Hepatic stellate cell (primary cell): ENCODE data around the gene KLHL29.
A peak's percentile ranks its signal among the peaks of the same experiment; 100 is the strongest.

Source experiments
- DNase-seq: peaks from one replicate; pipeline ENCODE4 v3.0.0; 2011; ENCODE audit warnings: low spot score

KLHL29 gene

GRCh38 chr2:23494286-23494685 is 109.3 kb downstream of the KLHL29 start:
- DNase-seq: no peak

GRCh38 chr2:23495661-23496114 is 110.7 kb downstream of the KLHL29 start:
- DNase-seq: no peak

- DNase-seq: no peak
Measured at GRCh38 chr2:23496456-23496855, 111.5 kb downstream of the KLHL29 start.

DNA sequence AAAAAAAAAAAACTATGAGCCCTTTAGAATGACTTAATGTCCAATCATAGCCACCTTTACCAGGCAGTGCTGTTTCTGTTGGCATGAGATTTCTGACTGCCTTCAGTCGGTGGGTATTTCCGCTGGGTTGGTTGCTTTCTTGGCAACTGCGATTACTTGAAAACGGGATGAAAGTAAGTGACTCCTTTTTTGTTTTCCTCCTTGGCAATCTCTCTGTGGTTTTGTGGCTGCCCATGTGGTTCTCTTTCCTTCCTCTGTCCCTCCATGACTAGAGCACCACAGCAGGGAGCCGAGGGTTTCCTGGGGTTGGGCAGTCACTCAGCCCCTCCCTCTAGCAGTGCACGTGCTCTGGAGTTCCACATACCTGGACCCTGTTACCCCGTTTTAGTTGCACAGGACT is 112.1 kb downstream of the KLHL29 start:
- no peak for DNase-seq

- DNase-seq: no peak
Measured at GRCh38 chr2:23497536-23497935, 112.6 kb downstream of the KLHL29 start.

GRCh38 chr2:23498943-23499342 is 114.0 kb downstream of the KLHL29 start:
- peak; percentile 38 for DNase-seq

- DNase-seq: no peak
Measured at GRCh38 chr2:23499439-23499838, 114.5 kb downstream of the KLHL29 start.

GRCh38 chr2:23500836-23501235 is 115.9 kb downstream of the KLHL29 start:
- DNase-seq: no peak

GRCh38 chr2:23502096-23502495 is 117.1 kb downstream of the KLHL29 start:
- no peak for DNase-seq

DNA sequence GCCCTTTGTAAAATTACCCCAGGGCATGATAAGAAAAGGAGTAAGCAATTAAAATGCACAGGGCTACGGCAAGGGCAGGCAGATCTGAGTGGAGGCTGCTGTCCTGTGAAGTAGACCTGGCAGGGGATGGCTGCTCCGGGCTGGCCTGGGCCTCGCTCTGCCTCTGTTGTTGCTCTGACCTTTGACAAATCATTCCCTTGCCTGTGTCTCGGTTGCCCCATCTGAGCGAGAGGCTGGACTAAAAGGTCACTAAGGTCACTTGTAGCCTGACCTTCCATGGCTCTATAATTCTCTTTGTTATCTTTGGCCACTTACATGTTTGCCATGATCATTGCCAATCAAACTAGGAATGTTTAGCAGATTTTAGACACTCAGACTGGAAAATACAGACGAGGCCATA is 118.1 kb downstream of the KLHL29 start:
- DNase-seq: no peak

GRCh38 chr2:23503682-23504081 is 118.7 kb downstream of the KLHL29 start:
- no peak for DNase-seq

- DNase-seq: no peak
Measured at GRCh38 chr2:23504591-23504990, 119.6 kb downstream of the KLHL29 start.

DNA sequence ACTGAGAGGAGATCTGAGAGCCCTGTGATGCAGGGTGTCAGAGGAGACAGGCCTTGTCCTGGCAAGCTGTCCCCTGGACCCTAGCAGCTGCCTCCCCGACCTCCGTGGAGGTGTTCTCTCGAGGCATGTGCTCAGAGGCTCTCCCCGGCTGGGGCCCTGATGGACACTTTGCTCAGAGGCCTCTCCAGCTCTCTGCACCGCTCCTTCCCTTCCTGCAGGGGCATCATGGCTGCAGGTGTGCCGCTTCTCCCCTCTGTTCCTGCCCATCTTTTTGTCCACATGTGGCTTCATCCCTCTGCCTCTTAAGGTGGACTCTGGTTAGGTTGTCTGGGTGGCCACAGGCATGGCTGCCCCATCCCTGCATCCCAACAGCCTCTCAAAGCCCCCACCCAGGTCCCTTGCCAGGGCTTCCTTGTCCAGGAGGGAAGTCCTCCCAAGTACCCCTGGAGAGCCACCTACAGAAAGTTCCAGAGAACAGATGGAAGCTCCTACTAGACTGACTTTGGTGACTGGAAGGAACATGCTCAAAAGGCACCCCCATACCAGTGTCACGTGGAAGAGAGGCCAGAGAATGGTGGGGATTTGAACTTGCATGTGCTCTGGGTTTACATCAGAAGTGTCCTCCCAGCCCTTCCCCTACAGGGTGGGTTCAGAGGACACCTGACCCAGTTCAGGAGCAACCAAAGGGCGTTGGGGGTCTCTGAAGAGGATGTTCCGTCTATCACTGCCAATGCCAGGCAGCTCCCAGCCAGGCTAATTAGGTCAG is 120.4 kb downstream of the KLHL29 start:
- DNase-seq: no peak

- no peak for DNase-seq
Measured at GRCh38 chr2:23505984-23506380, 121.0 kb downstream of the KLHL29 start.

GRCh38 chr2:23506531-23507266 is 121.7 kb downstream of the KLHL29 start:
- no peak for DNase-seq

GRCh38 chr2:23507267-23508065 is 122.5 kb downstream of the KLHL29 start:
- DNase-seq: no peak

DNA sequence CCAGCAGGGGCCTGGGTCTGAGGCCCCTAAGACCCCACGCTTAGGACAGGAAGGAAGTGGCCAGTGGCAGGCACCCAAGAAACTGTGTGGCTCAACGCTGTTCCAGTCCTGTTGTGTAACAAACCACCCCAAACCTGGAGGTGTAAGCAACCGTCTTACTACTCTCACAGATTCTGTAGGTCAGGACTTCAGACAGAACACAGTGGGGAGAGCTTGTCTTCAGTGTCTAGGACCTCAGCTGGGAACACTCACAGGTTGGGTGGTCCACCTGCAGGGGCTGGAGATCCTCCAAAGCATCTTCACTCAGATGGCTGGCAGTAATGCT is 123.0 kb downstream of the KLHL29 start:
- no peak for DNase-seq

GRCh38 chr2:23509103-23509502 is 124.1 kb downstream of the KLHL29 start:
- no peak for DNase-seq

DNA sequence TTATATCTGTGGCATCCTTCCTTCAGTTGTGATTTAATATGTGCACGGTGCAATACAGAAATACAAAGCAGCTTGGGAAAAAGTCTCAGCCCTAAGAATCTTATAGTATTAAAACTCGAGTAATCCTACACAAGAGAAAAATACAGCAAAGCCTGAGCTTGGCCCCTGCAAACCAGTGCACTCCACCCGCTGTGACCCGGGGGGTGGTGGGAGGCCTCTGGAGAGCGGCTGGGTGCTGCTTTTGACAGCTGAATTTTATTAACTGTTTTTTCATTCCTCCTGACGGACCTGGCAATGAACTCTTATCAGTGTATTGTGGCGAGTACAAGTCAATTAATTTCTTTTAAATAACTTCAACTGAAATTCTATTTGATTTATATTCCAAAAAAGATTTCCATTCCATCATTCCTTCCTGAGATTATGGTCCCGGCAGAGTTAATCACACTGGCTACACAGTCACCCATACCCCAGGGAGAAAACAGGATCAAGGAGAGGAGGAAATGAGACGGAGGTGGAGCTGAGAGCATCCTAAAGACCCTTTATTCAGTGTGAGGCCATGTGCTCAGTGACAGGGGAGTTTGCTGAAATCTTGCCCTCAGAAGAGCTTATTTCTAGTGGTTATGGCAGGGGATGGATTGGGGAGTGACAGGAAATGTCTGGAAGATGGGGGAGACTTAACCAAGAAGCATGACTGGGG is 124.8 kb downstream of the KLHL29 start:
- DNase-seq: no peak

- no peak for DNase-seq
Measured at GRCh38 chr2:23510471-23510870, 125.5 kb downstream of the KLHL29 start.

GRCh38 chr2:23512778-23513177 is 127.8 kb downstream of the KLHL29 start:
- DNase-seq: no peak

GRCh38 chr2:23513245-23513871 is 128.4 kb downstream of the KLHL29 start:
- DNase-seq: no peak
